ENCODE data around the gene FKBP10. TPM values are rescaled to one million over a fixed set of nuclear protein-coding genes. Genes with fewer than 3 reads are reported as not detected.

FKBP10 gene
- total RNA-seq, 6 donors from 2014 or later: 8.9 to 59.7 (median 29.3) TPM

DNA sequence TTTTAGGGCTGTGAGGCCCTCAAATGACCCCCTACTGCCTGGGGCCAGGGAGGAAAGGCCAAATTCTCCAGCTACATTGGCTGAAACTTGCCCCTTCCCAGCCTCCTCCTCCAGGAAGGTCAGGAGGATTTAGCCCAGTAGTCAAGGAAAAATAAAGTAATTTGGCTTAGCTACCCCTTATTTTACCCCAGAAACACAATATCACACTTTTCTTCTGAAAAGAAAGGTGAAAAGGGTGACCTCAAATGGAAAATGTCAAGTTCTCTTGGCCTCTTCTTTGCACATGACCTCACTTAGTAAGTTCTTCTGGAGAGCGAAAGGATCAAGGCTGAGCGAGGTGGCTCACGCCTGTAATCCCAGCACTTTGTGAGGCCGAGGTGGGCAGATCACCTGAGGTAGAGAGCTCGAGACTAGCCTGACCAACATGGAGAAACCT is 18.2 kb upstream of the FKBP10 start:
- ATAC-seq (ENCODE audit: low FRiP score in 2 of 2): no peak
- no peaks in the 10 kb centered on the region for H3K9me3 ChIP-seq
- WGBS, 2 donors: 95 to 96% methylated on average over 5 of the region's 5 CpGs
- peaks cover 19 to 31% (median 27%) of the 10 kb centered on the region in 4 donors for H3K4me1 ChIP-seq
- DNase-seq: no peak
- no peak overlapping the region for H3K27ac ChIP-seq
- no peak overlapping the region for H3K4me3 ChIP-seq
- TF ChIP-seq POLR2AphosphoS5 (IDR thresholded peaks at IDR 0.05): no peak
- no peak for TF ChIP-seq EP300 (IDR thresholded peaks at IDR 0.05)
- TF ChIP-seq, protein P1, sequence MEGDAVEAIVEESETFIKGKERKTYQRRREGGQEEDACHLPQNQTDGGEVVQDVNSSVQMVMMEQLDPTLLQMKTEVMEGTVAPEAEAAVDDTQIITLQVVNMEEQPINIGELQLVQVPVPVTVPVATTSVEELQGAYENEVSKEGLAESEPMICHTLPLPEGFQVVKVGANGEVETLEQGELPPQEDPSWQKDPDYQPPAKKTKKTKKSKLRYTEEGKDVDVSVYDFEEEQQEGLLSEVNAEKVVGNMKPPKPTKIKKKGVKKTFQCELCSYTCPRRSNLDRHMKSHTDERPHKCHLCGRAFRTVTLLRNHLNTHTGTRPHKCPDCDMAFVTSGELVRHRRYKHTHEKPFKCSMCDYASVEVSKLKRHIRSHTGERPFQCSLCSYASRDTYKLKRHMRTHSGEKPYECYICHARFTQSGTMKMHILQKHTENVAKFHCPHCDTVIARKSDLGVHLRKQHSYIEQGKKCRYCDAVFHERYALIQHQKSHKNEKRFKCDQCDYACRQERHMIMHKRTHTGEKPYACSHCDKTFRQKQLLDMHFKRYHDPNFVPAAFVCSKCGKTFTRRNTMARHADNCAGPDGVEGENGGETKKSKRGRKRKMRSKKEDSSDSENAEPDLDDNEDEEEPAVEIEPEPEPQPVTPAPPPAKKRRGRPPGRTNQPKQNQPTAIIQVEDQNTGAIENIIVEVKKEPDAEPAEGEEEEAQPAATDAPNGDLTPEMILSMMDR (IDR thresholded peaks at IDR 0.05): no peak
- TF ChIP-seq POLR2A (IDR thresholded peaks at IDR 0.05): no peak
- no peaks in the 10 kb centered on the region for H3K27me3 ChIP-seq
- H3K36me3 ChIP-seq: no peaks in the 10 kb centered on the region

DNA sequence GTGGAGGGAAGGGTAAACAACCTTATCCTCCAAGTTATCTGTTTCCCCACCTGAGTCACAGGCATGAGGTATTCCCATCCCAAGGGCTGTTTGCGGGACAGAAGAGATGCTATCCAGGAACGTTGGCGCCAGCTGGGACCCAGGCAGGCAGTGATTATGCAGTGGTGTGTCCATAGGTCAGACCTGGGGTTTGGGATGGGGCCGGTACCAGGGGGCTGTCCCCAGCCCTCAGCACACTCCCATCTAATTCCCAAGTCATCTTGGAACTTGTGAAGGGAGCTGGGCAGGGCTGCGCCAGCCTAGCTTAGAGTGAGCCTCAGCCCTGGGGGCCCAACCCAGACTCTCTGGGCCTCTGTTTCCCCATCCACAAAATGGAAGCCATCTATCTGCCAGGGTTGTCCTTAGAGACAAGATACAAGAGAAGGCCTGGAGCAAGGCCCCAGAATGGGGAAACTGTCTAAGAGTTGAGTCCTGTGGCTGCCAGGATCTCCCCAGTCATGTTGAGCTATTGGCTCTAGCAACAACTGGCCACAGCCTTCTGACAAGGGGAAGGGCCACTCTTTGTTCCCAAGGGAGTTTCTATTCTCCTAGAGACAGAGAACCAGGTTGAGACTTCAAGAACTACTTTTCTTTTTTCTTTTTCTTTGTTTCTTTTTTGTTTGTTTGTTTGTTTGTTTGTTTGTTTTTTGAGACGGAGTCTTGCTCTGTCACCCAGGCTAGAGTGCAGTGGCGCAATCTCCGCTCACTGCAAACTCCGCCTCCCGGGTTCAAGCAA is 16.5 kb upstream of the FKBP10 start:
- H3K4me3 ChIP-seq: no peak overlapping the region
- no peaks in the 10 kb centered on the region for H3K36me3 ChIP-seq
- peaks cover 26 to 44% (median 33%) of the 10 kb centered on the region in 4 donors for H3K4me1 ChIP-seq
- no peak overlapping the region for H3K27ac ChIP-seq
- H3K9me3 ChIP-seq: no peaks in the 10 kb centered on the region
- 90% methylated on average over 9 to 10 of the region's 10 CpGs for WGBS, 2 donors
- TF ChIP-seq POLR2A (IDR thresholded peaks at IDR 0.05): no peak
- no peak for TF ChIP-seq POLR2AphosphoS5 (IDR thresholded peaks at IDR 0.05)
- TF ChIP-seq EP300 (IDR thresholded peaks at IDR 0.05): no peak
- TF ChIP-seq, protein P1 (IDR thresholded peaks at IDR 0.05): no peak
- no peaks in the 10 kb centered on the region for H3K27me3 ChIP-seq
- no peak for DNase-seq
- no peak for ATAC-seq (ENCODE audit: low FRiP score in 2 of 2)

DNA sequence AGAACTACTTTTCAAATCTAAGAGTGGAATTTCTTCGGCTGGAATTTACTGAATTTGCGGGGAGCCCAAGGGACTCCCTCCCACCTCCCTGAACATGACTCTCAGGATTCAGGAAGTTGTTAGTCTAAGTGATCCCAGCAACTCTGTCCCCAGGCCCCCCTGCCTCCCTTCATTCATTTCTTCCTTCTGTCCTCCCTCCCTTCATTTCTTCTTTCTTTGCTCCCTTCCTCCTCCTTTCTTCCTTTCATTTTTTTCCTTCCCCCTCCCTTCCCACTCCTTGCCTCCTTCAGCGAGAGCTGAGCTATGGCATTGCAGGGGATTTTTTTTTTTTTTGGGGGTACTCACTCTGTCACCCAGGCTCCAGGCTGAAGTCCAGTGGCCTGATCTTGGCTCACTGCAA is 15.4 kb upstream of the FKBP10 start:
- no peak overlapping the region for H3K4me3 ChIP-seq
- no peaks in the 10 kb centered on the region for H3K27me3 ChIP-seq
- no peaks in the 10 kb centered on the region for H3K36me3 ChIP-seq
- peaks cover 25 to 39% (median 30%) of the 10 kb centered on the region in 4 donors for H3K4me1 ChIP-seq
- no peaks in the 10 kb centered on the region for H3K9me3 ChIP-seq
- ATAC-seq (ENCODE audit: low FRiP score in 2 of 2) (no peak), DNase-seq (no peak)
- no peak overlapping the region for H3K27ac ChIP-seq
- TF ChIP-seq EP300 (IDR thresholded peaks at IDR 0.05) (no peak), POLR2A (IDR thresholded peaks at IDR 0.05) (no peak)
- TF ChIP-seq, protein P1 (IDR thresholded peaks at IDR 0.05): no peak
- WGBS, 2 donors: 77 to 89% methylated on average over 3 of the region's 3 CpGs

DNA sequence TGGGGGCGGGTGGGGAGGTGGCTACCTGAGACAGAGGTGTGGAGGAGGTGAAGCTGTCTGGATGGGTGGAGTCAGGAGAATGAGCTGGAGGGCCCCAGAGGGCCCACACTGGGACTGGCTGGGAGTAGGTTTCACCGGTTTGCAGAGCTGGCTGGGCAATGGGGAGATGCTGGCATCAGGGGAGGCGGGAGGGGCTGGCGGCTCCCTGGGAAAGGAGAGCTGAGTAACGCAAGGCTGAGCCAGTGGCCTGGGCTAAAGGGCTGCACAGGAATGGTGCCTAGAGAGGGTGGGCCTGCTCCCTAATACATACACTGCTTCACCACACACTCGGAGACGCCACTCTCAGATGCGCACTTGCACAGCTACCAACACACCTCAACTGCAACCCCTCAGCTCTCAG is 13.4 kb upstream of the FKBP10 start:
- Histone ChIP-seq H3K27ac (no peak overlapping the region), H3K27me3 (no peaks in the 10 kb centered on the region), H3K9me3 (no peaks in the 10 kb centered on the region), H3K4me1 (peaks cover 6 to 22% (median 12%) of the 10 kb centered on the region in 4 donors), H3K36me3 (no peaks in the 10 kb centered on the region), H3K4me3 (no peak overlapping the region)
- no peak for TF ChIP-seq POLR2AphosphoS5 (IDR thresholded peaks at IDR 0.05)
- TF ChIP-seq POLR2A (IDR thresholded peaks at IDR 0.05): no peak
- TF ChIP-seq, protein P1 (IDR thresholded peaks at IDR 0.05): no peak
- no peak for TF ChIP-seq EP300 (IDR thresholded peaks at IDR 0.05)
- 85 to 97% methylated on average over 8 of the region's 8 CpGs for WGBS, 2 donors
- no peak for ATAC-seq (ENCODE audit: low FRiP score in 2 of 2)
- DNase-seq: no peak

All from upper lobe of left lung (tissue), 6 donors.